Mammary epithelial cell (primary cell): Measurements from ENCODE around the gene A1BG.

Experiments used
- CTCF ChIP-seq, 2 donors: IDR thresholded peaks in 1 of 2; conservative IDR thresholded peaks in 1 of 2; 2 replicates each; pipeline ENCODE4 v1.5.1; 2011 to 2012; ENCODE audit warnings: inconsistent platforms in 2 of 2, low read length in 2 of 2, mild to moderate bottlenecking in 2 of 2, control low read depth in 1 of 2, low read depth in 1 of 2; ENCODE audit not compliant: insufficient read depth in 1 of 2; ENCODE audit errors: extremely low read depth in 1 of 2
- EZH2 ChIP-seq: IDR thresholded peaks from 2 replicates; pipeline ENCODE4 v1.6.1; 2012; ENCODE audit warnings: low read length, inconsistent platforms, borderline replicate concordance

- TF ChIP-seq CTCF (conservative IDR thresholded peaks at IDR 0.05 in 1 of 2, IDR thresholded peaks at IDR 0.05 in 1 of 2; ENCODE audit: extremely low read depth in 1 of 2, insufficient read depth in 1 of 2, low read depth in 1 of 2, low read length in 2 of 2) = no peak
- TF ChIP-seq EZH2 = no peak
Observed at GRCh38 chr19:58385313-58385890, 32.1 kb upstream of the A1BG start.
